Skin epidermis (tissue), 12 donors: ENCODE measurements around the gene SERTAD4.

ENCODE experiments used
- H3K27ac ChIP-seq, 21 experiments: fragments of 200-600 bp; sonication (generic) in 11 of 21; one replicate each; pipeline ENCODE4 v1.5.0; 2020; ENCODE audit warnings: mild to moderate bottlenecking in 3 of 21, inconsistent platforms in 2 of 21, moderate library complexity in 2 of 21
- H3K4me3 ChIP-seq, 7 experiments: fragments of 200-600 bp; sonication (generic) in 2 of 7; one replicate each; pipeline ENCODE4 v1.5.0; 2020; ENCODE audit warnings: inconsistent platforms in 2 of 7, mild to moderate bottlenecking in 2 of 7, moderate library complexity in 1 of 7

The SERTAD4 gene

DNA sequence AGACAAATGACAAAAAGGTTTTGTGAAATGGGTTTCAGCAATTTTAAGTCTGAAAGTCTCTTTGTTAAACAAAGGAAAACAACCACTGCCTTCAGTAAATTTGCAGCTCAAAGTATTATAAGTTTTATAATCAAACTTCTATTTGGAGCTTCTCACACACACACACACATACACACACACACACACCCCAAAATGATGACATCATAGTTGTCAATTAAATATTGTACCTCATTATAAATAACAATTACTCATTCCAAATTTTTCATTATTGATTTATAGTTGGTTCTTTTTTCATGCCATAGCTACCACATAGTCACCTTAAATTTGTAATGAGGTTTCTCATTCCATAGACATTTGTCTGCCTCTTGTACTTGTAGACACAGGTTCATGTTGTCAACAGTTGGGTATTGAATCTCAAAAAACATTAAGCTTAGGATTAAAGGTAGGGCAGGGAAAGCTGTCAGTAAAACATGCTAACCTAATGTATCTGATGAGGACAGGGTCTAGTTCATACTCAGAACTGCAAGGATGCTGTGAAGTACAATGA, 2.4 kb upstream of the SERTAD4 start:
- Histone ChIP-seq H3K27ac (no peak overlapping the region), H3K4me3 (no peak overlapping the region)

DNA sequence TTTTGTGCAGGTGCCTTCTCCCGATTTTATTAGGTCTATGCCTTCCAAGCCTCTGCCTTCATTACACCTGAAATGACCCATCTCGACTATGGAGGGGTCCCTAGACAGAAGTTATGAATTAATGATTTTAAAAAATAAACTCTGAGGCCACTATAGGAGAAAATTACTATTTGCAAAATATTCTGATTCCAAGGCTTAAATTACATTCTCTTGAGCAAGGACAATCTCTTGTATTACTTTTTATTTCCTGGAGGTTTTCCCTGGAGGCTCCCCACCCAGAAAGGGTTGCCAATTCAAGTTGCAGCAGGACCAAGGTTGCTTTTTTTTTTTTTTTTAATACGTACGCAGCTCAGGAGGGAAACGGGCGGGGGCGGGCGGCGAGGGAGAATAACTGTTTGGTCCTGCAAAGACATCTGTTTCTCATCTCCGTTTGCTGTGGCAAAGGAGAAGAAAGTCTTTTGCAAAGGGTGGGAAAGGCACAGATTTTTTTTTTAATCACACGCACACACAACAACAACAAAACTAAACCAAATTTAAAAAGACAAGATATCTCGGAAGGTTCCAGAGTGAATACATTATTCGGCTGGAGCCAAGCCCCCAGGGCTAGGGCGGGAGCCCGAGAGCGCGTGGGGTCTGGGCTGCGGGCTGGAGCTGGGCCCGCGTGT, 618 bp upstream of the SERTAD4 start:
- peak overlapping the region in 18 of 21 experiments; percentile 8 to 96 (median 86) for H3K27ac ChIP-seq

DNA sequence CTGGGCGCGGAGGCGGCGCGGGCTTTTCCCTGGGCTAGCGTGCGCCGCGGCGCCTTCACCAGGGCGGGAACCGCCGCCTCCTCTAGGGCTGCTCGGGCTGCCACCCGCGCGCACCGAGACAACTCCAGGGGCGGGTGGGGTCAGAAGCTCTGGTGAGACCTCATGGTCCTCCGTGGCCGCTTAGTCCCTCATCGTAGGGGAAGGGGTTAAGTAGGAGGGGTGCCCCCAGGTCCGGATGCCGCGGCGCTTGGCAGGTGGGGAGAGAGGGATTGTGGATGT, 559 bp downstream of the SERTAD4 start:
- H3K4me3 ChIP-seq = peak overlapping the region; percentile 47 to 75 (median 61)
- H3K27ac ChIP-seq = peak overlapping the region; percentile 35 to 96 (median 86)

More for the DNA sequence above, 618 bp upstream of the SERTAD4 start:
- H3K4me3 ChIP-seq = peak overlapping the region; percentile 47 to 75 (median 61)

DNA sequence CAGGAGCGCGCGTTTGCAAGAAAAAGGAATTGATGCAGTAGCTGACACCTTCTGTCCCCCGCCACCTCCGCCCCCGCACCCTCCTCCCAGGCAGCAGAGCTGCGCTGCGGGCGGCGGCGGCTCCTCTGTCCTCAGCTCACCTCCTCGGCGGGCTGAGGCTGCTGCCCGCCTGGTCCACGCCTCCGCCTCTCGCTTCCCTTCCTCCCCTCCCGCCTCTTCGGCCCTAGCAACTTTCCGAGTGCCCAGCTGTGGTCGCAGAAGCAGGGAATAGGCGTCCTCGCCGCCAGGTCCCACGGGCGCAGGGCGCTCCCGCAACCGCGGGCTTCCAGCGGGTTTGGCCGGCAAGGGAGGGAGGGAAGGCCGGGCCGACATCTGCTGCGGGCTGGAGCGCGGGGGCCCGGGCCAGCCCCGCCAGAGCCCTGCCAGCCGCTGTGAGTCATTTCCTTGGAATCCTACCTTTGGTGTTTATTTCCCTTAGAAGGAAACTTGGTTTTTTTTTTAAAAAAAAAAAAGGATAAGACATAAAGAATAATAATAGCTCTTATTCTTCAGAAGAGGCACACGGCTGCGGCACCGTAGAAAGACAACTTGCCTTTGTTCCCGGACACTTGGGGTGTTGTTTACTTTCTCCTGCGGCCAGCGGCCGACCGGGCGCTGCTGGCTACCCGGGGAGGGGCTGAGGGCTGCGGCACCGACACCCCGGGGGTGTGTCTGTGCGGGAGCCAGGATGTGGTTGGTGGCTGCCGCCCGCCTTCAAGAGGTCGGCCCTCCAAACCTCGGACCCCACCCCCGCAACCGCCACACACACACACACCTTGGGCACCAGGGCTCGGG, 1.1 kb downstream of the SERTAD4 start:
- H3K4me3 ChIP-seq = peak overlapping the region; percentile 47 to 75 (median 61)
- peak overlapping the region; percentile 35 to 96 (median 86) for H3K27ac ChIP-seq

DNA sequence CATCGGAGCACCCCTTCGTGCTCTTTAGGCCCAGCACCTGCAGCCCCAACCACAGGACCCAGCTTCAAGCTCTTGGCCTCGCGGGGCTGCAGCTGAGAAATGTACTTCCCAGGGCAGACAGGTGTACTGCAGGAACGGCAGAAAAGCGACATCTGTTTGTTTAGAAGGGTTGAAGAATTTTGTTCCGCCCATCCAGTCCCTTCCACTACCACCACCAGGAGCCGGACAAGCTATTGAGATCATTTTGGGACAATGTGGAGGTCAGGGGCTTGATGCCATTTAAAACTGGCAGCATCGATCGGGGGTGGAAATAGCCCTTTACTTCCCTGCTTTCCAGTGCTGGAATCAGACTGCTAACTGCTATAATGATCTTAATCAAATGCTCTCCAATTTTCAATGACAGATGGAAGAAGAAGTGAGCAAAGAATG, 1.7 kb downstream of the SERTAD4 start:
- peak overlapping the region; percentile 47 to 75 (median 61) for H3K4me3 ChIP-seq
- H3K27ac ChIP-seq = peak overlapping the region in 15 of 21 experiments; percentile 79 to 96 (median 87)

DNA sequence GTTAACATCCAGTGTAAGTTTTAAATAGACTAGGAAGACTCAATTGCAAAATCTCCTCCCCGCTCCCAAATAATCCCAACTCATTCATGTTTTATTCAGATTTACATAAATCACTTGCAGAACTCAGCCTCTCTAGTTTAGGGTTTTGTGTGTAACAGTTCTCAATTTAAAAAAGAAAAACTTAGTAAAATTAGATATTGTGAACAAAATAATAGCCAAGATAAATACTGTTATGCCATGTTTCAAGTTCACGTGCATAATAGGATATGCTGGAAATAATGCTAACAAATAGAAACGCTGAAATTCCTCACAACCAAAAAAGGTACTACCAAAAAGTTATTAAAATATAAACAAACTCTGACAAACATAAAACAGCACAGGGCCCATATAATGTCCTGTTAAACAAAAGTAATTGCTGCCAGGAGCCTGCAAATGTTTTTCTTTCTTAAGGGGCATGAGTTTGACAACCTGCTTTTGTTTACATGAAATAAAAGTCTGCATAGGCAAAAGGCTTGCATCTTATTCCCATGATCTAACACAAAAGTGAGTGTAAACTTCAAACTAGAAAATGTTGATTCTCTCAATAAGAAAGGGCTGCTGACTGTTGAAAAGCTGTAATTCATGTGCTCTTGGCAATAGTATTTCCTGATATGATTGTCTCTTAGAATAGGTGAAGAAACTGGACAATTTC, 2.9 kb downstream of the SERTAD4 start:
- Histone ChIP-seq H3K27ac (peak overlapping the region in 2 of 21 experiments; percentile 62 to 63), H3K4me3 (no peak overlapping the region)

DNA sequence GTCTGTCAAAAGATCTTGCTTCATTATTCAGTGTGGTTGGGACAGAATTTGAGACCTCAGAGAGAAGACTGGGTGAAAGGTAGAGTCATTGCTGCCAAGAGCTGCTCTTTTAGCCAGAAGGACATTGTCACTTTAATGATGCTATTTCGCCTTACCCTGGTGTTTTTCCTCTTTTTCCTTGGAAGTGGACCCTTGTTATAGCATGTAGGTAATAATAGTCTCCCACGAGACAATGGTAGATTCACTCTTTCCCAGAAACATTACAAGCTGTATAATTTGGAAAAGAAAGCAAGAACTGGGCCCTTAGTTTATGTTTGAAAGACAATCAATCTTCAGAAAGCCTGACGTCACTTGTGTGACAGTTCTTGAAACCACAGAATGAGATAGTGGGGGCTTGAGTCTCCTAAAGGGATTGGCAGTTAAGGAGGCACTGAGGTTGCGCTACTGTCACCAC, 3.8 kb downstream of the SERTAD4 start:
- H3K4me3 ChIP-seq = no peak overlapping the region
- peak overlapping the region in 15 of 21 experiments; percentile 3 to 72 (median 52) for H3K27ac ChIP-seq

DNA sequence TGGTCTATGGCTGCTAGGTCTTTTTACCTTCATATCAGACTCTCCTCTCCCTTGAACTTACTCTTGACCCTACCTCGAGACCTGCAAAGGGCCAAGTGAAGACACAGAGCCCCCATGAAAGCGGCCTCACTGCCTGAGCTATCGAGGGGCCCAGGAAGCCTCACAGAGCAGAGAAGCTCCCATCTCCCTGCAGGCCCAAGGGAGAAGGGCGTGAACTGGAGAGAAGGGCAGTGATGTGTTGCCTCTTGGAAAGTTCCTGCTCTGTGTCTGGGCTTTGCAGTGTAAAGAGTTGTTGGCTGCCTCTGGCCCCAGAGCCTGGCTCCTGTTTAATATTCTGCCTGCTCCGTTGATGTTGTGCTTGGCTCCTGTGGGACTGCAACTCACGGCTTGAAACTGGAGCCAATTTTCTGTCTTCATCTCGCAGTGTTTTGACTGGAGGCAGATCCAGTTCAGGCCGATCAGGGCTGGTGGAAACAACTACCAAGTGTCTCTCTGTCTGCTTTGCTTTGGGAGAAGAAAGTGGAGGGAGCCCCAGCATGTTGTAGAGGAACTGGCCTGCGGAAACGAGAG, 4.3 kb downstream of the SERTAD4 start:
- Histone ChIP-seq H3K4me3 (no peak overlapping the region), H3K27ac (peak overlapping the region in 16 of 21 experiments; percentile 1 to 72 (median 52))

DNA sequence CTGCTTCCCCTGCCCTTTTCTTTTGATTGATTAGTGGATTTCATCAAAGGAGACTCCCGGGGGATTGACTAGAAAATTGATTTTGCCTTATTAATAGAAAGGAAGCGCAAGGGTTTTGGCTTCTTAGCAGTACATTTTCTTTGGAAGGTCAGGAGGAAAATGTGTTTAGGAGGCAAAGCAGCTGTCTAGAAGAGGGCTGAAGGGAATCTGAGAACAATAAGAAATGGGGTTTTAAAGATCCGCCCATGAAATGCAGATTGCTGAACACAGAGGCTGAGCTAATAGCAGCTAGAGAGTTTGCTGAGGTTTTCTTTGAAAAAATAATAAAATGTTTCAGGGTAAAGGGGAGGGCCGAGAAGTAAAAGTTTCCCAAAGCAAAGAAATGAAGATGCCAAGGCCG, 4.9 kb downstream of the SERTAD4 start:
- Histone ChIP-seq H3K27ac (peak overlapping the region in 13 of 21 experiments; percentile 3 to 72 (median 52)), H3K4me3 (no peak overlapping the region)

DNA sequence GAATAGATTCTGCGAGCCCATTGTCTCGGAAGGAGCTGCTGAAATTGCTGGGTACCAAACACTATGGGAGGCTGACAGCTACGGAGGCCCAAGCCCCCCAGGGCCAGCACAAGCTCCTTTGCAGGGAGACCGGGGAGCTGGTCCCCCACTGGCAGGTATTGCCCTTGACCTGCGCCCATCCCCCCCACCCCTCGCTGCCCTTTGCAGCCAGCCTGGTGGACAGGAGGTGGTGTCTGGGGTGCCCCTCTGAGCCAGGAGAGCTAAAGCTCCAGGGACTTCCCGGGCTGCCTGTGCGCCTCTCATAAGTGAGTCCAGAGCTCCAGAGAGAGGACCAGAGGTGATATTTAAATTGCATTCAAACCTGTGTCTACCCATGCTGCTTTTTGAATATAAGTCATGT, 5.4 kb downstream of the SERTAD4 start:
- Histone ChIP-seq H3K27ac (peak overlapping the region in 13 of 21 experiments; percentile 16 to 72 (median 52)), H3K4me3 (no peak overlapping the region)

DNA sequence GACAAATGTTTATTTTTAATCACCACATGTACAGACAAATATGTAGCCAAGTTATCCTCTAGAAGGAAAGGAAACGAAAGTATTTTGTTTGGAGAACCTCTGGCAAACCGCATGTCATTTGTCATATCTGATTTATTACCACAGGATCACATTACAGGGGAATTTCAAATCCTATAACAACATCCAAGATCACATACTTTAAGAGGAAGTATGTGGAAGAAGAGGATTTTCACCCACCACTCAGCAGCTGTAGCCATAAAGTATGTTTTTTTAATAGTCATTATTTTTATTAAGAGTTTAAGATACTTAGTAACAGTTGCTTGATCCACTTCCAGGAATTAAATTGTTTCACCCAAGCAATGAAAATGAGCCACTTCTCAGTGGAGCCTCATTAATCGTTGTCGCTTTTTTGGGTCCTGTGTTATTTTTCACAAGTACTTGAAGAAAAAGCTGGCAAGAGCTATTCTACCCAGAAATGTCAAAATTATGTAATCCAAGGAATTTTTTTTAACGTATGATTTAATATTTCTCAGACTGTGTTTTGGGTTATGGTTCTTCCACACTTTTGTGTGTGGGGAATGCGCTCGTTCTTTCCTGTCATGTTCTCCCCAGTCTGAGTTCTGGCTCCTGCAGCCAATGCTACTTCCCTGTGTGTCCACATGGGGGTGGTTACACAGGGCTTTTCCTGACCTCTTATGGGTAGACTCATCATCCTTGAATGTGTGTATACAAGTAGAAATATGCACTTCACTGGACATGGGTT, 6.9 kb downstream of the SERTAD4 start:
- H3K27ac ChIP-seq = peak overlapping the region in 1 of 21 experiments; percentile 19

DNA sequence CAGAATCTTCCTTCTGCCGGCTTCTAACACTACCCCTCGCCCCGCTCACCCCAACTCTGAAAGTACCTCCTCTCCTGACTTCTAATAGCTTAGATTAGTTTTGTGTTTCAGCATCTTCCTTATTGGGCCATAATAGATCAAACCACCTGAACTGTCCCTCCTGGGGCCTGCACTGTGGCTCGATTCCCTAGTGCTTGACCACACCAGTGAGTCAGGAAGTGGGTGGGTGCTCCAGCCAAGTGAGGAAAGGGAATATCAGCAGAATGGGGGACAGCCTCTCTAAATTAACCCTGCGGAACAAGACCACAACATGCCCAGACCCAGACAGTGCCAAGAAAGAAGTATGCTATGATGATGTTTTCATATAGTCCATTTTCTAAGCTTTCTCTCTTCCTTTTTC, 8.5 kb downstream of the SERTAD4 start:
- H3K4me3 ChIP-seq = no peak overlapping the region
- no peak overlapping the region for H3K27ac ChIP-seq

More for the DNA sequence above, 6.9 kb downstream of the SERTAD4 start:
- H3K4me3 ChIP-seq = no peak overlapping the region

DNA sequence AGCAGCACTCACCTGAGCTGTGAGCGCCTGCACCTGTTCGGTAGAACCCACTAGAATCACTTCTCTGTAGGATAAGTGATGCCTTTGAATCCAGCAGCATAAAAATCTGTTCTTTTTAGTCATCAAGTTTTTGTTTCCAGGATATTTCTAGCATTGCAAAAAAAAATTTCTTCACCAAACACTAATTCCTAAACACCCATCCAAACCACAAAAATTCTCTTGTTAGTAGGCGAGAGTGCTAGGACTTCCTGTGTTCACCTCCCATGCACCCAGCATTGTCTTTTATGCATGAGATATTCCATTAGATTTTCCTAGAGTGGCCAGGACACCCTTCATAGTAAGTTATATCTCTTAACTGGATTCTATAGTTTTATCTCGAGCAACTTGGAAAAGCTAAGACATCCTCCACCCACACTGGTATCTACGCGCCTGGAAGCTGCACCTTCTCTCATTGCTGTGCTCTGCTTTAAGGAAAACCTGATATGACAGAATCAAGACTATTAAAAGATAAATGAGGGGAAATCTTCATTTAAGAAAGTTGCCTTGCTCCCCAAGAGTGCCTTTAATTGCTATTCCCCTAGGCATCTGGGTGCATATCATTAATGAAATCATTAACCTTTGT, 12.3 kb downstream of the SERTAD4 start:
- Histone ChIP-seq H3K27ac (no peak overlapping the region), H3K4me3 (no peak overlapping the region)

DNA sequence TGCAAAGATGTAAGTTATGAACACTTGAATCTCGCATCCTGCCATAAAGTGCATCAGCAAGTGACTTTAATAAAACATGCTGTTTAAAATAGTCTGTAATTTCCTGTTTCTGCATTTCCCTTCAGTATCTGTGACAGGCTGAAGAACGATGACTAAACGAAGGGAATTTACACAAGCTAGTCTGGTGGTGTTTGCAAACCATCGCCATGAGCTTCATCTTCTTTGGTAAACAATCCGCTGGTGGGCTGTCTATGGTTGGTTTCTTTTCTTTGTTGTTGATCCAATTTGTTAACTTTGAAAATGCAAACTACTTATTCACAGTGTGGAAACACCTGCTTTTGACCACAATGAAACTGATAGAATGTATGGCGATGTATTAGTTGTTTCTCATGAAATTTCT, 13.9 kb downstream of the SERTAD4 start:
- H3K27ac ChIP-seq = no peak overlapping the region
- H3K4me3 ChIP-seq = no peak overlapping the region

DNA sequence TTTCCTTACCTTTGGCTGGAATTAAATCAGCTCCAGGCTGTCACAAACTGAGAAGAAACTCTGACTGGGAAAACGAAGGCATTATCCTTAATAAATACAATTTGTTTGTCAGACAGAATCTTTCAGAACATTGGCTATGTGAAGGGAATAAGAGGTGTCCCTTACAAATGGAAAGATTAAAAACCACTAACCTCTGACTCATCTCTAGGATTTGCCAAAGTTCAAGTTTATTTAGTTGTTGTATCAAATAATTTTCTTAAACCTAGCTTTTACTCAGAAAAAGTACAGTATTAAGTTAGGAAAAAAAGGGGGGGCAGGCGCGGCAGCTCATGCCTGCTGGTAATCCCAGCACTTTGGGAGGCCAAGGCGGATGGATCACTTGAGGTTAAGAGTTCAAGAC, 15.7 kb downstream of the SERTAD4 start:
- Histone ChIP-seq H3K27ac (no peak overlapping the region), H3K4me3 (no peak overlapping the region)

DNA sequence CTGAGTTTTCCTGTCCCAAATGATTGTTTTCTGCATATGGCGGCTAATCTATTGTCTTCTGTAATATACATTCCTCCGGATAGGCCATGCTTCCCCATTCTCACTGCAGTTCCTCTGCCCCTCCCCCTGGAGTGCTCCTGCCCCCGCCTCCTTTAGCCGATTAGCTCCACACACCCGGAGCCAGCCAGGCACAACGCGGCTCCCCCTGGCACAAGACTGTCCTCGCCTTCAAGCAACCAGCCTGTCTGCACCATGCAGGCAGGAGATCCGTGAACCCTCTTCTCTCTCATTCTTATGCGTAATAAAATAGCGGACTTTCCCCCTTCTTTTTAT, 18.0 kb downstream of the SERTAD4 start:
- H3K27ac ChIP-seq = peak overlapping the region in 1 of 21 experiments; percentile 10
- H3K4me3 ChIP-seq = peak overlapping the region in 5 of 7 experiments; percentile 32 to 46 (median 41)

DNA sequence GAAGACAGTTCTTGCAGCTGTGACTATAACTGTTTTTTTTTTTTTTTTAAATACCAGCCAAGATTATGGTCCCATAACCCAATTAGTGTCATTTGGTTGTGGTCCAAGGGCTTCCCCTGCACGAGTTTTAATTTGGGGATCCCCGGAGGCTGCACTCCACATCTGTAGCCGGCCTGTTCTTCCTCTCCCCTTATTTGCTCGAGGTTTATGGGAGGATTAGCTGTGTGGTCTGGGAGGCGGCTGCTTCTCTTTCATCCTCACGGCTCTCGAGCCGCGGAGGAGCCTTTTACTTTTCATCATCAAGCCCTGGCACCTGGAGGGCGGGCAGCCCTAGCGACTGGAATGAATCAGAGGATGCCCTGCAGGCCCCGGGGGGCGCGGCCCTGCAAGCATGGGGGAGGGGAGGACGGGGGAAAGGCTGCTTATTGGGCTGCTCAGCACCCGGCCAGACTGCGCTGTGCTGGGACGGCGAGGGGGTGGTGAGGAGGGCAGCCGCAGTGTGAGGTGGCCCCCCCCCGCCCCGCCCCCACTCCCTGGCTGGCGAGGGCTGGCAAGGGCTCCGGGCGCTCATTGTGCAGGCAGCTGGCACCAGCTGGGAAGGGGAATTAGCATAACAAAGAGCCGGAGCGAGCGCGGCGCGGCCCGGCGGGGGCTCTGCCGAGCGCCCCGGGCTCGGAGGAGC, 18.5 kb downstream of the SERTAD4 start:
- Histone ChIP-seq H3K27ac (peak overlapping the region in 16 of 21 experiments; percentile 33 to 82 (median 58)), H3K4me3 (peak overlapping the region; percentile 22 to 52 (median 41))
